Activated T-cell treated with anti-CD3 and anti-CD28 coated beads, Interleukin-2, amount 50 U/mL, for 4 hours (primary cell): ENCODE data around the gene PYGM. TPM values are rescaled to one million over a fixed set of nuclear protein-coding genes. Genes with fewer than 3 reads are reported as not detected.
A peak's percentile ranks its signal among the peaks of the same experiment; 100 is the strongest.

ENCODE experiments used
- ATAC-seq, 2 donors: fragments of 200-7000 bp; cut with Tn5 transposase; one replicate each; pipeline ENCODE4 v1.10.0; 2021
- DNase-seq: peaks from one replicate; pipeline ENCODE4 v3.0.0-alpha.2; 2020
- H3K27me3 Mint-ChIP-seq: one replicate; pipeline ENCODE4 v1.8.0; 2021; ENCODE audit warnings: low read depth, mixed read lengths
- H3K36me3 Mint-ChIP-seq: one replicate; pipeline ENCODE4 v1.8.0; 2022; ENCODE audit warnings: mixed read lengths; ENCODE audit not compliant: insufficient read depth
- H3K4me1 Mint-ChIP-seq: one replicate; pipeline ENCODE4 v1.8.0; 2021; ENCODE audit warnings: low read depth, mixed read lengths
- H3K4me3 Mint-ChIP-seq: one replicate; pipeline ENCODE4 v1.8.0; 2021; ENCODE audit warnings: mild to moderate bottlenecking, moderate library complexity, mixed read lengths
- H3K9me3 Mint-ChIP-seq: one replicate; pipeline ENCODE4 v1.8.0; 2021; ENCODE audit warnings: mixed read lengths
- total RNA-seq, 3 donors: library from RNA; stranded (reverse); gene quantifications; one replicate each; pipeline ENCODE4 v1.2.1, GENCODE V29; 2021

The PYGM gene
- 1 to 10 TPM; 1.7 to 2.7 (median 2.1) TPM for total RNA-seq

DNA sequence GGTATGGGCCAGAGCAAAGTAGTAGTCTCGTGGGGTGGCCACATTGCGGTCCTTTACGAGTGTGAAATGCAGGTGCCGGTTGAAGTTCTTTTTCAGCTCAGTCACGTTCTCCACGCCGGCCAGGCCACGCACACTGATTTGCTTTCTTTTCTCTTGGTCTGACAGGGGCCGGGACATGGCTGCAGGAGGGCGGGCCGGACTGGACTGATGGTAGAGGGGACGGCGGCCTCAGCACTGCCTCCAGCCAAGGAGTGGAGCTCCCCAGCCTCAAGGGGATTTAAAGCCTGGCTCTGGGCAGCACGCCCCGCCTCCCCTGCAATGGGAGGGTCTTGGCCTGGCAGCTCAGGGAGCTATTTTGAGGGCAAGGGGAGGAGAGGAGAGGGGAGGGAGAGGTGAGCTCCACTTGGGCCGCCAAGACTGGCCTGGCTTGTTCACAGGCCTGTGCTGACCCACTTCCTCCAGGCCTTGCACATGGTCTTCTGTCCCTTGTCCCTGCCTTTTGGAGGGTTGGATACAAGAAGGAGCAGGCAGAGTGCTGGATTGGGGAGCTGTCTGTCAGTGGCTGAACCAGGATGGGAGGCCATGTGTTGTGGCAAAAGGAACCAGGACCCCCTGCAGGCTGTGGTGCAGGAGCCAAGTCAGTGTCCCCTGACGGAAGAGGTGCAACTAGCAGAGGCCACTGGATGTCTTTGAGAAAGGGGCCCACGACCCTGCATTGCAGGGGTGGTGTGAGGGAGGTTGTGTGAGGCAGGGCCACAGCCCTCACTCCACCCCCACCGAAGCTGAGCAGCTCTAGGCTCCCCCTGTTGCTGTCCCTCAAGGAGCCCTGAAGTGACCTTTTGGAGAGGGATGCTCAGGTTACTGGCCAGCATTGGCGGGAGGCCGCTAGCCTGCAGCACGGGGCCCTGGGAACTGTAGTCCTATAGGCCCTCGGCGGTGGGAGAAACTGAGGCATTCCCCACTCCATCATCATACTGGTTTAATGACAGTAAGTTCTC is at the start of gene PYGM:
PYGM (minus strand) TSS at position 253 of the 998 bp plus-strand sequence; CDS start at position 177, 76 bp downstream.
- Mint-ChIP-seq H3K4me3 (no peak within 1 kb of the TSS), H3K4me1 (peaks cover 62% of the 10 kb centered on the region), H3K9me3 (no peaks in the 10 kb centered on the region), H3K27me3 (no peaks in the 10 kb centered on the region), H3K36me3 (peaks cover 30% of the 10 kb centered on the region)
- DNase-seq (no peak), ATAC-seq (peak; percentile 6 to 12)

DNA sequence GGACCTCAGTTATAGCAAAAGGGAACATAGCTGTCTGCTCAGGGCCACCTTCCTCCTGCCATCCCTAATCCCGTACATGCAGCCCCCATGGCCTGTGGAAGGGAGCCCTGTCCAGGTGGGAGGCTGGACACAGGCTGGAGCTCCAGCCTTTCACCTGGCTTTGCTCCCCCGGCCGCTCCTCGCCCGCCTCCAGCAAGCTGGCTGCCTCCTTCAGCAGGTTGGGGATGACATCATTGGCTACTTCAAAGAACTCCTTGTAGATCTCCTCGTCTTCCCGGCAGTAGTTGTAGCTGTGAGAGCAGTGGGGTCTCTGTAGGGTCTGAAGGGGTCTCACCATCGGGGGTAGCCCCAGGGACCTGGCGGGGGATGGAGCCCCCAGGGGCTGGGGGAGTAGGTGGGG is 45.7 kb upstream of the PYGM start:
- Mint-ChIP-seq H3K4me3 (peak overlapping the region; percentile 33), H3K9me3 (no peaks in the 10 kb centered on the region), H3K4me1 (peaks cover 33% of the 10 kb centered on the region), H3K36me3 (peaks cover 16% of the 10 kb centered on the region), H3K27me3 (no peaks in the 10 kb centered on the region)
- ATAC-seq (no peak), DNase-seq (no peak)

DNA sequence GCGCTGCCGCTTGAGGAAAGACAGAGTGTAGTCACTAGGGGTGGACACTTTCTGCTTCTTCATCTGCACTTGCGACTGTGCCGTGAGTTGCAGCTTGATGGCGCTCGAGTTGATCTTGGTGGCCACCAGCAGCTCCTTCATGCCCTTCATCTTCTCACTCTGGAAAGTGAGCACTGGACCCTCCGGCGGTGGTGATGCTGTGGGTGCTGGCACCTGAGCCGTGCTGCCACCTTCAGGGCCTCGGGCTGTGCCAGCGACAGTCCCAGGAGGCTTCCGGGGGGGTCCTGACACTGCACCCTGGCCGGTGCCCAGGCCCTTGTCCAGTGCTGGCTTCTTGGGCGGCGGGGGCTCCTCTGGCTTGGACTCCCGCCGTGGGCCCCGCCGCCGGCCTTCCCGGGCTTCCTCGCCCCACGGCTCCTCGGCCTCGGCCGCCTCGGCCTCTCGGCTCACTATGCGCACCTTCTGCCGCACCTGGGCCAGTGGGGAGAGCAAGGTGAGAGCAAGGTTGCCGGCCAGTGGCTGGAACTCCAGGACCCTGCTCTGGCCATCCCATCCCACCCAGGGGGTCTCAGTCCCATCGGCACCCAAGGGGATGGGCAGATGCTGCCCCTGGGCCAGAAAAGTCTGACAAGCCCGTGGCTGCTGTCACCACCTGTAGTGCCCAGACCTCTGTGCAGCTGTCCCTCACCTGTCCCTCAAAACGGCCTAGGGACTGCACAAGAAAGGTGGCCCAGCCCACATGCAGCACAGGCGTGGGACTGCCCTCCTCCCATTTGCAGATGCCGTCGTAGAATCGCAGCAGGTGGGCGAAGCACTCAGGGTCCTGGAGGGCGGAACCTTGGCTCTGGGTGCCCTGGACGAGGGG is 44.8 kb upstream of the PYGM start:
- Mint-ChIP-seq H3K4me1 (peaks cover 32% of the 10 kb centered on the region), H3K36me3 (peaks cover 16% of the 10 kb centered on the region), H3K4me3 (peak overlapping the region; percentile 87), H3K27me3 (no peaks in the 10 kb centered on the region), H3K9me3 (no peaks in the 10 kb centered on the region)
- ATAC-seq: no peak
- DNase-seq: no peak

- peaks cover 16% of the 10 kb centered on the region for H3K36me3 Mint-ChIP-seq
- H3K9me3 Mint-ChIP-seq: no peaks in the 10 kb centered on the region
- H3K27me3 Mint-ChIP-seq: no peaks in the 10 kb centered on the region
- H3K4me3 Mint-ChIP-seq: peak overlapping the region; percentile 87
- no peak for ATAC-seq
- no peak for DNase-seq
- peaks cover 29% of the 10 kb centered on the region for H3K4me1 Mint-ChIP-seq
These were observed 44.1 kb upstream of the PYGM start for GRCh38 chr11:64803846-64804345.

- peak; percentile 91 for ATAC-seq
- H3K36me3 Mint-ChIP-seq: peaks cover 18% of the 10 kb centered on the region
- H3K27me3 Mint-ChIP-seq: no peaks in the 10 kb centered on the region
- no peaks in the 10 kb centered on the region for H3K9me3 Mint-ChIP-seq
- H3K4me3 Mint-ChIP-seq: peak within 1 kb of the TSS; percentile 87
- DNase-seq: peak; percentile 82
- peaks cover 32% of the 10 kb centered on the region for H3K4me1 Mint-ChIP-seq
These were observed 43.5 kb upstream of the PYGM start, which contains the start of gene MAP4K2 for GRCh38 chr11:64803158-64803845. TSS of gene MAP4K2 (minus strand) at chr11:64803214. CDS start at chr11:64803149, 65 bp downstream.

DNA sequence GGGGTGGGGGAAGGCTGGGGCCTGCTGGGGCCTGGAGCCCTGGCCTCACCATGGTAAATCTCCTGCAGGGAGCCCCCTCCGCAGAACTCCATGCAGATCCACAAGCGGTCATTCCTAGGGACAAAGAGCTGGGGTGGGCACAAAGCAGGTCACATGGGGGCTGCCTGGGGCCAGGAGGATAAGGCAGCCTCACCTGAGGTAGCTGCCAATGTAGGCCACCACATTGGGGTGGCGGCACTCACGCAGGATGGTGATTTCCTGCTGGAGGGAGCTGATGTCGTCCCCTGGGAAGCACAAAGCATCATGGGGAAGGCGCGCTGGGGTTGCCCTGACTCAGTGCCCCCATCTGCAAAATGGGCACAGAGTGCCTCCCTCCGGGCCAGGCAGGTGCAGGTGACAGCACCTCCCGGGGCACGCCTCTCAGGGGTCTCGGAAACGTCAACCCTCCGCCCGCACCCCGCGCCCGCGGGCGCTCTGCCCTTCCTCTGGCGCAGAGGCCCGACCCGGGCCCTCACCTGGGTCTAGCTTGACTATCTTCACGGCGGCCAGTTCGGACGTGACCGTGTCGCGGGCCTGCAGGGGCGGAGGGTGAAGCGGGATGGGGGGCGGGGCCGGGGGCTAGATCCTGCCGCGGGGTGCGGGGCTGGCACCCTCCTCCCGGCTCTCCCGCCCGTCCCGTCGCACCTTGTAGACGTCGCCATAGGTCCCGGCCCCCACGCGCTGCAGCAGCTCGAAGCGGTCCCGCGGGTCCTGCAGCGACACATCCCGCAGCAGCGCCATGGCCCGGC is 42.8 kb upstream of the PYGM start:
- Mint-ChIP-seq H3K4me1 (peaks cover 32% of the 10 kb centered on the region), H3K4me3 (peak overlapping the region; percentile 78), H3K27me3 (no peaks in the 10 kb centered on the region), H3K36me3 (peaks cover 16% of the 10 kb centered on the region), H3K9me3 (no peaks in the 10 kb centered on the region)
- peak in 1 of 2 donors; percentile 25 for ATAC-seq
- no peak for DNase-seq

DNA sequence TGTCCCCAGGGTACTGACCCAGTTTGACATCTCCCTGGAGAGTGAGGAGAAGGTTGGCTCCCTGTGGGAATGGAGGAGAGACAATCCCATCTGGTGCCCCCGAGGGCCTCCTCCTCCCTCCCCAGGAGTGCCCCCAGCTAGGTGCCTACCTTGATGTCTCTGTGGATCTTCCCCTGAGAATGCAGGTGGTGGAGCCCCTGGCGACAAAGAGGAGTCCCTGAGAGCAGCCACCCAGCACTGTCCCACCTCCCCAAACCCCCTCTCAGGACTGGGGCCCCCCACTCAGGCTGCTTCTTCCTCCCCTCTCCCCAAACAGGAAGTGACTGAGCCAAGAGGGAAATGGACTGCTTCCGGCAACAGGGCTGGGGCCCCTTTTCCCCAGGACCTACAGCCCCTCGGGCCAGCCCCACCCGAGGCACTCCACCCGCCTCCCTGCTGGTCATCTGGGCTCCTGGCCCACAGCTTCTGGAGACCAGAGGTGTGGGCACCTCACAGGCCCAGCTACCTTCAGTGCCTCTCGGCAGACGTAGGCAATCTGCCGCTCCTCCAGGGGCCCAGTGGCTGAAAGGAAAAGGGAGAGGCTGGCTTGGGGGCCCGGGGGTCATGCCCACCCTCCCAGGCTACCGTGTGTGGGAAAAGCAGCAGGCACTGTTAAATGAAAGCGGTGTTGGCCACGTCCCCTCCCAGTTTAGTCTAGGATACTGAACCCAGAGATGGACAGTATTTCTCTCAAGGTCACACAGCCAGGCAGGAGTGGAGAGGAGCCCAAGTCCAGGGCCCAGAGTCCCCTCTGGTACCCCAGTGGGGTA is 42.0 kb upstream of the PYGM start:
- peaks cover 32% of the 10 kb centered on the region for H3K4me1 Mint-ChIP-seq
- no peaks in the 10 kb centered on the region for H3K9me3 Mint-ChIP-seq
- no peaks in the 10 kb centered on the region for H3K27me3 Mint-ChIP-seq
- peak overlapping the region; percentile 78 for H3K4me3 Mint-ChIP-seq
- DNase-seq (no peak), ATAC-seq (no peak)
- peaks cover 12% of the 10 kb centered on the region for H3K36me3 Mint-ChIP-seq

GRCh38 chr11:64801158-64801464 is 41.3 kb upstream of the PYGM start:
- Mint-ChIP-seq H3K36me3 (peaks cover 7% of the 10 kb centered on the region), H3K27me3 (no peaks in the 10 kb centered on the region), H3K4me3 (peak overlapping the region; percentile 78), H3K4me1 (peaks cover 32% of the 10 kb centered on the region), H3K9me3 (no peaks in the 10 kb centered on the region)
- ATAC-seq (no peak), DNase-seq (no peak)

DNA sequence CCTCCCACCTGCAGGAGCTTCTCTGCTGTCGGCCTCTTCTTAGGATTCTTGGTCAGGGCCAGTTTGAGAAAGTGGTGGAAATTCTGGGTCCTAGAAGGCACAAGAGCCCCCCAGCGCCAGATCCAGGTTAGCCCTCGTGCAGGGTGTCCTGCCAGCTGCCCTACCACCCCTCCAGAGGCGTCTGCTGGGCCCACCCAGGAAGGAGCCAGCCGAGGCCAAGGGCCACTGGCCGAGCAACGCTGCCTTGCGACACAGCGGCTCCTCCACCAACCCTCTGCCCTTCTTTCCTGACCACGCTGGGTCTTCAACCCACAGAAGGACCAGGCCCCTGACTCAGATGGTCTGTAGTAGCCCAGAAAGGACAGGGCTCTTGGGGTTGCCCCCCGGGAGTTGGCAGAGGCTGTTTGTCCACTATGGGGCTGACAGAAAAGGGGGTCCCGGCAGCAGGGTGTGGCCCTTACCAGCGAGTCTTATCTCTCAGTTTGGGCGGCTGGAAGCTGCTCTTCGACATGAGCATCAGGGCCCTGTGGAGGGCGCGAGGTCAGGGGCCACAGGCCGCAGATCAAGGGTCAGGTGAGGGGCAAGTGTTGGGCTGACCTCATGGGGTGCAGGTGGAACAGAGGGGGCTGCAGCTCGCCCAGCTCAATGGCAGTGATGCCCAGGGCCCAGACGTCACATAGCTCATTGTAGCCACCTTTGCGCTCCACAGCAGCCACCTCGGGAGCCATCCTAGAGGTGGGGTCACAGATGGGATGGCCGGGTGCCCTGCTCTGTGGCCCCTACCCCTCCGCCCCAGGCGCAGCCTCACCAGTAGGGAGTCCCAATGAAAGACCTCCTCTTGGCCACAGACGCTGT is 40.8 kb upstream of the PYGM start:
- peaks cover 32% of the 10 kb centered on the region for H3K4me1 Mint-ChIP-seq
- H3K4me3 Mint-ChIP-seq: peak overlapping the region; percentile 26
- H3K36me3 Mint-ChIP-seq: peaks cover 5% of the 10 kb centered on the region
- no peaks in the 10 kb centered on the region for H3K9me3 Mint-ChIP-seq
- H3K27me3 Mint-ChIP-seq: no peaks in the 10 kb centered on the region
- DNase-seq (no peak), ATAC-seq (no peak)

DNA sequence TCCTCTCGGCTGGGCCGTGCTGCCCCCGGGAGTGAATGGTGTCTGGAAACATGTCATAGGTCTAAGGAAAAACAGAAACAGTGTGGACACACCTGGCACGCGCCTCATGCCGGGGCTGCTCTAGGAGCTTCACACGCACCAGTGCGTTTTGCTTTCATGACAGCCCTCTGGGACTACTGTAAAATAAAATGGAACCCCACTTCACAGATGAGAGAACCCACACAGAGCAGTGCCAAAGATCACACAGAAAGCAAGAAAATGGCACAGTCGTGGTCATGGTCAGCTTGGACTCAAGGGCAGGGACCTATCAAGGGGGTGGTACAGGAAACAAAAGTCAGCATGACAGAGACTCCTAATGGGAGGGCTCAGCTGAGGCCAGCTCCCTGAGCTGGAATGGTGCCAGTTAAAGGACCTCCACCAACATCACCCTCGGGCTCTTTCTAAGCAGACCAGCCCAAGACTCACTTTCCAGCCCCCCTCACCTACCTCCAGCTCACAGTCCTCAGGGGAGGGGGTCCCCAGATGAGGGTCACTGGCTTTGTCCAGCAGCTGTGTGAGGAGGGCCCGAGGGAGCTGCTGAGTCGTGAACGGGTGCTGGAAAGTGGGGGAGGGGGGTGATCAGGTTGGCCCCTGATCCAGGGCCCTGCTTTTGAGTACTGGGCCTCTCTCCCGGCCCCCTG is 40.0 kb upstream of the PYGM start:
- DNase-seq: no peak
- no peak for ATAC-seq
- Mint-ChIP-seq H3K36me3 (peaks cover 5% of the 10 kb centered on the region), H3K27me3 (no peaks in the 10 kb centered on the region), H3K4me3 (no peak overlapping the region), H3K9me3 (no peaks in the 10 kb centered on the region), H3K4me1 (peaks cover 35% of the 10 kb centered on the region)

DNA sequence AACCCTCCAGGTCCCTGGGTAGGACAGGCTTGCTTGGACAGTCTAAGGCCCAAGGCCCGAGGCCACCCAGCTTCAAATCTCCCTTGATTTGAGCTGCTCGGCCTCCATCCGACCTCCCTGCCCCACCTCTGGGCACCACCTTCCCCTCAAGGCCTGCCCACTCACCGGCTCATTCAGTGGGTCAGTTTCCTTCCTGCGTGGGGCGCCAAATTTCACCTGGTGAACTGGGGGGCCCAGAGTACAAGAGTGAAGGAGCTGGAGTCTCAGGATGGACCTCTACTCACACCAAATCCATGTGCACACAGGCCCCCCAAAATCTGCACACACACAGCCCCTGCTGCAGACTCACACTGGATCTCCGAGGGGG is 39.5 kb upstream of the PYGM start:
- no peak overlapping the region for H3K4me3 Mint-ChIP-seq
- no peaks in the 10 kb centered on the region for H3K27me3 Mint-ChIP-seq
- DNase-seq: no peak
- no peak for ATAC-seq
- no peaks in the 10 kb centered on the region for H3K9me3 Mint-ChIP-seq
- peaks cover 5% of the 10 kb centered on the region for H3K36me3 Mint-ChIP-seq
- peaks cover 39% of the 10 kb centered on the region for H3K4me1 Mint-ChIP-seq
